GM18499 (cell line): ENCODE results near the gene TXNDC5.
"Not testable (repeated sequence)": the region's sequence is repeated elsewhere in the genome, so short reads cannot be mapped to it uniquely, and the experiment has no call there.

ENCODE experiments used
- ATAC-seq: cut with Tn5 transposase; IDR thresholded peaks from one replicate; pipeline ENCODE4 v1.9.1; 2021; ENCODE audit warnings: moderate number of reproducible peaks; ENCODE audit not compliant: insufficient read depth, unreplicated experiment

The TXNDC5 gene

DNA sequence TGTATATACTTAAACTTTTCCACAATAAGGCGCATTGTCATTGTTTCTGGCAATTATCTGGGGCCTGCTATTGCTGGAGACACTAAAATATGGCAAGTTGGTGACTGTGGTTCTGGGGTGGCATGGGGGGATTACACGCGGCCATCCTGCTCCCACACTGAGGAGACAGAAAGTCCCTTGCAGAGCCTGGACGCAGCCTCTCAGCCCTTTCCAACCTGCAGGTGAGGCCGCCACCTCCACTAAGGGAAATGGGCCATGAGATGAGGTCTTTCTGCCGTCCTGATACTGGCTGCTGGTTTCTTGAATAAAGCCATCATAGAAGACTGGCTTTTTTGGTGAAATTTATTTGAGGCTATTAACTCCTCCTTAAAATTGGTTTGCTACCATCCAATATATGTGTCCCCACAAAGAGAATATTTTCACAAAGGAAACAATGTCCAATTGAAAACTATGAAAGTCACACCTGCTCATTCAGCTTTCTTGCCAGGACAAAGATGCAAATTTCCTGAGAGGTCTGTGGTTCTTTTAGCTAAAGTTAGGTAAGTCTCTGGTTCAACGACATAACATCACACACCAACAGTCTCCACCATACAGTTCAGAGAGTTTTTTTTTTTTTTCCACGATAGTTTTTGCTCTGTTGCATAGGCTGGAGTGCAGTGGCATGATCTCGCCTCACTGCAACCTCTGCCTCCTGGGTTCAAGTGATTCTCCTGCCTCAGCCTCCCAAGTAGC is 13.0 kb downstream of the TXNDC5 start:
- no peak for ATAC-seq

DNA sequence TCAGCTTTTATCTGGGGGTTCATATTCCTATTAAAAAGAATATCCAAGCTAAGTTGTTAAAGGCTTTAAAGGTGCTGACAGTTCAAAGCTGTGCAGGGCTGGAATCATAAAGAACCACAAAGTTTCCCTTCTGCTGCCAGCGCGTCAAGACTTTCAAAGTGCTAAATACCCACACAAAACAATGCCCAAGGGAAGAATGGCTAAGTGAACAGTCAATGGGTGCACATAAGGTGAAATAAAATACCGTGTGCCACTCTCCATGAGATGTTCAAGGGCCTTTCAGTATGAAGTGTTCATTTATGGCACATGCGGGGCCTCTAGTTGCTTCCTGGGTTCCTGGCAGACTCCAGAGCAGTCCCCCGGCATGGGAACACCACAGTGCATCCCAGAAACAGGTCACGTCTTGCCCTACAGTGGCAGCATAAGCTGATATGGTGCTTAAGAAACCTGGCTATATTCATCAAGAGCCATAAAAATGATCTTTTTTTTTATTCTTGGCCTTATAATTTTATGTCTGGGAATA is 14.1 kb downstream of the TXNDC5 start:
- ATAC-seq, result no peak

DNA sequence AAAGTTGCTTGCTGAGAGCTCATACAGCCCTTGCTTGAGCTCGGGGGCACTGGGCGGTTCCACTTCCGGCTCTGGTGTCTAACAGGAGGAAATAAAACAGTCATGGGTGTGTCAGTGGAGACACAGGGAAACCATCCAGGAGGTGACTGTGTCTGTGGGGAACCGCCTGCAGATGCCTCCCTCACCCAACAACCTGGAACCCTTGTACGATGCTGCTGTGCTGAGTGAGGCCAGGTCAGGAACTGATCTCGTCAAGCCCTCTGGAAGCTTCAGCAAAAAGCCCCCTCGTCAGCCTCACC is 15.5 kb downstream of the TXNDC5 start:
- ATAC-seq, result no peak

DNA sequence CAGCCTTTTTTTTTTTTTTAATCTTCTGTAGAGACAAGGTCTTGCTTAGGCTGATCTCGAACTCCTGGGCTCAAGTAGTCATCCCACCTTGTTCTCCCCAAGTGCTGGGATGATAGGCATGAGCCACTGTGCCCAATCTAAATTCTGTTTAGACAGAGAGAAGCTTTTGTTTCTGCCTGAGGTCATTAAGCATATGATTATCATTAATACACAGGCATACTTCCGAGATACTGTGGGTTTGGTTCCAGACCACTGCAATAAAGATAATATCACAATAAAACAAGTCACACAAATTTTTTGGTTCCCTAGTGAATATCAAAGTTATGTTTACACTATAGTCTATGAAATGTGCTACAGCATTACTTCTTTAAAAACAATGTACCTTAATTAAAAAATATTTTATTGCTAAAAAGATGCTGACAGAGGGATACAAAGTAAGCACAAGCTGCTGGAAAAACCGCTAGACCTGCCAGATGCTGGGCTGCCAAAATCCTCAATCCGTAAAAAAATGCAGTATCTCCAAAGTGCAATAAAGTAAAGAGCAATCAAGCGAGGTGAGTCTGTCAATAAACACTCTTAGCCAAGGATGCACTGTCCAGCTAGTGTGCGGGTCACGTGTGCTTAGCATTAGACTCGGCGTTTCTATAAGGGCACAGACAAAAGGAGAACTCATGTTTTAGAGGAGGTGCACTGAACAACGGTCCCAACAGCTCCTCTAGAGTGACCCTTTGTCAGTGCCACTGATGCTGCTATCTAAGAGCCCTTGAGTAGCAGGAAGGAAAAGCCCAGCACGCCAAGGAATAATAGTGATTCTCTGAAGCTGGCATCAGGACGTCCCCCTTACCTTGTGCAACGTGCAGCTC is 16.1 kb downstream of the TXNDC5 start:
- no peak for ATAC-seq

DNA sequence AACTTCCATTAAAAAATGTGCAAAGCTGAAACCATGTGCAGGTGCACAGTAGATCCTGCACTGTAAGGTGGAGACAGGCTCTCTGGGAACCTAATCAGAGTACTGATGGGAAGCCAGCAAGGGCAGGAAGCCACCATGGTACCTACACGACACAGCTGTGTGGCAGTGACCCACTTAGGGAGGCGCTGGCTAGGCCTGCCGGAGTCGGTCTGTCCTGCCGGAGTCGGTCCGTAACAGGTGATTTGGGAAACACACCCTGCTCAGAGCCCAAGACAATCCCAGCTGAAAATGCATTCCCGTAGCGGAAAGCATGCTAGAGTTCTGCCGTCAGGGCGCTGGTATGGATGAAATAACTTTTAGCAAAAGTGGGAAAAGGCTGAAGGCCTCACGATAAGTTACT is 17.2 kb downstream of the TXNDC5 start:
- no peak for ATAC-seq

DNA sequence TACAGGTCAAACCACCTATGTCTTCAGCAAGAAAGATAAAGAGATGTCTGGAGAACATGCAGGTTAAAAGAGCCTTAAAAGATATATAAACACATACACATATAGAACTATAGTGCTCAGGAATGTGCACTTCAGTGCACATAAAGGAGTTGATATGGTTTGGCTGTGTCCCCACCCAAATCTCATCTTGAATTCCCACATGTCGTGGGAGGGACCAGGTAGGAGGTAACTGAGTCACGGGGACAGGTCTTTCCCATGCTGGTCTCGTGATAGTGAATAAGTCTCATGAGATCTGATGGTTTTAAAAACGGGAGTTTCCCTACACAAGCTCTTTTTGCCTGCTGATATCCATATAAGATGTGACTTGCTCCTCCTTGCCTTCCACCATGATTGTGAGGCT is 18.2 kb downstream of the TXNDC5 start:
- ATAC-seq, result not testable (repeated sequence)

DNA sequence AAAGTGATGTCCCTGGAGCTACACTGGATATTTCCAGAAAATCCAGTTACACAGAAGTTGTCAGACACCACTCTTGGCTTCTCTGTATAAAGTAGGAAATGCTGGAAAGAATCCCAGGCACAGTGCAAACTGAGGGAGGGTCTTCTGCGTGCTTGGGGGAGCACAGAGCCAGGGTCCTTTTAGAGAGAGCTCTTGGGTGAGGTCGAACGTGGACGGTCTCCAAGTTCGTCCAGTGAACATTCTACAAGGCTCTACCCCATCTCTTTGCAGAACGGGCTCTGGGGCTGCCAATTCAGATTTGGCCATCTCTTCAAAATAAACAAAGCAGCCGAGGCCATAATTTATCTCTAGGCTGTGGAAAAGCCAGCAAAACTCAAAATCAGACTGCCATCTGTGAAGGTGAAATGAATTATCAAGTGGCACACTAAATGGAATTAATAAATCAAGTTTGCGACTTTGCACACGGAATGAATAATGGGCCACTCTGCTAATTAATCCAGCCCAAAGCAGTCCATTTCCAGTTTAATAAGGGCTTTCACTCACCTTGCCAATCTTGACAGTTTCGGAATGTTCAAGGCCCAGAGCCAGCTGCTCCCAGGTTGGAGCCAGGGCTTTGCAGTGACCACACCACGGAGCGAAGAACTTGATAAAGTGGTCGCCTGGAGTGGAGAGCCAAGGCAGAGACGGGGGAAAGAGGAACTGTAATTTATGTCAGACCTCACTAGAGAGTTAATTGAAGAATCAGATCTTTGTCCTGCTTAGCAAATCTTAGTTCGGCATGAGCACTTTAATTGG is 19.3 kb downstream of the TXNDC5 start:
- ATAC-seq, result no peak

DNA sequence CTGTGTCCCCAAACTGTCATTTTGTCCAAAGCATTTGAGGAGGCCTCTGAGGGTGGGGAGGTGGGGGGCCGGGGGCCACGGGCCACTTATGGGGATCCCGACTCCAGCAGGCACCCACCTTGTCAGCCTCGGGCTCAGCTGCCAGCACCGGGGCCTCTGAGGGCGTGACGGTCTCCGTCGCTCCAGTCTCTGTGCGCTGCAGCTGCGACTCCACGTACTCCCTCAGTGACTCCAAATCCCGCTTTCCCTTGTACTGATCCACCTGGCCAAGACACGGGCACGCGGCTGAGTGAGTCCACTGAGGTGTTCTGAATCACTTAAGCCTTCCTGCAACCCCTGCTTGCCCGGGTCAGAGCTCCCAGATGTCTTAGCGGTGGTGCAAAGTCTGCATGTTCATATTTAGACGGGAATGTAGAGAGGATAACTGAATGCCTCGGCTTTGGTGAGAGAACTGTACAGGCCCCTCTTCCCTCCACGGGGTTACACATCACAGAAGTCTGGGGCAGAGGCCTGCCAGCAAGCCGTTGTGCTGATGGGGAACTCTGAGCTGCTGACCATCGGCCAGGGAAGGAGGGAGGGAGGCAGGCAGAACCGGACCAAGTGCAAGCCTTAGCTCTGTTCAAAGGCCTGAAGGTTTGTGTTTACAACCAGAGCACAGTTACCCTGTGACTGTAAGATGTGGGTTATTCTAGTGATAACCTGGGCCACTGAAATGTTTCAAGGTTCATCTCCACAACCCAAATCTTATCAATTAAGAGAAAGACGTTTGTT is 21.8 kb downstream of the TXNDC5 start:
- ATAC-seq, result no peak

DNA sequence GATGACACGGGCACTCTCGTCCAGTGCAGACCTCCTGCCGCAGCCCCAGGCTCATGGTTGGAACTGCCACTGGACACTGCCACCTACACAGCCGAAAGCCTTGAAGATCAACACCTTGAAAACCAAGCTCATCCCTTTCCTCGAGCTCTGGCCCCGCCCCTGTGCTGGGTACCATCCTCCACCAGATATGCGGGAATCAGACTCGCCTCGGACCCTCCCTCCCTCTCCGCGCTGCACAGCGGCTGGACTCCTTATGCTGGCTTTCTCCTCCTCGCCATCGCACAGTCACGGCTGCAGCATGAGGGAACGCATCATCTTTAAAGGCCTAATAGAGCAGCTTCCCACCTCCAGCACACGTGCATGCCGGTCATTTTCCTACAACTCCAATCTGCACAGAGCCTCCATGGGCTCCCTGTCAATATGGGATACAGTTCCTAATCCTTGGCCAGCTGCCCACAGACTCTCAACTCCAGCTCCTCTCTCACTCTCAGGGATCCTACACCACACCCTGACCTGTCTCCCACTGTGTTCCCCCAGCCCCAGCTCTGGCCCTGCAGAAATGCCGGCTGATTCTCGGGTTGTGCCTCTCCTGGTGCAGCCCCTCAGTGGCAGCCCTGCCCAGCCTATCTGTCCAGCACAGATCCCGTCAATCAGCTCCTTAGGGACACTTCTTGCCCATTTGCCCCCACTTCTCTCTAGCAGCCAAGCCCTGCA is 23.2 kb downstream of the TXNDC5 start:
- ATAC-seq, result no peak

DNA sequence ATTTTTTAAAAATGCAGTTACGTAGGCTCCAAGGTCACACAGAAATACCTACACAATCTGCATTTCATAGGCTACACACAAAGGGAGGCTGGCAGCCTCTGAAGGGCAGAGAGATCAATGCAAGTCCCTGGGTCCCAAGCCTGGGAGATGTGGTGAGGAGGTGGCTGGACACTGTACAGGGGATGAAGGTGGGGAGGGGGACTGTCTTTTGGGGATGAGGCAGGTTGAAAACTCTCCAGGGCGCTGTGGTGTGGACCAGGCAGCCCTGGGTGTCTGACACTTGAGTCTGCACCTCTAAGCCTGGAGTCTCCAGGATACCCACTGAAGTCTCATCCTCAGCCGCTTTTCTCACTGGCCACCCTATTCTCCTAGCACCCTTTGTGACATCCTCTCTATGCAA is 24.5 kb downstream of the TXNDC5 start:
- no peak for ATAC-seq

DNA sequence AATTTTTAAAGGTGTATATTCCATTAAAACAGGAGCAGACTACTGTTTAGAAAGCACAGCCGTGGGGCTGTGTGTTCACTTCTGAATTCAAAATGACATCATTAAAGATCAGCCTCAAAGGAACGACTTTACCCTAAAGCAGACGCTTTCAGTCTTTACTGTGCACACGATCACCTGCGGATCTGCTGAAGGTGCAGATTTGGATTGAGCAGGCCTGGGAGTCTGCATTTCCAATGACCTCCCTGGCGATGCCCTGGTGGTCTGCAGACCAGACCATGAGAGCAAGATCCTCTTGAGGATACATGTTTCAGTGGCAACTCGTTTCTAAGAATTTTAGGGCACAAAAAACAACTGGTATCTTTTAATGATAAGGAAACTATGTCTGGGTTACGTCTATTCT is 27.2 kb downstream of the TXNDC5 start:
- ATAC-seq, result no peak

DNA sequence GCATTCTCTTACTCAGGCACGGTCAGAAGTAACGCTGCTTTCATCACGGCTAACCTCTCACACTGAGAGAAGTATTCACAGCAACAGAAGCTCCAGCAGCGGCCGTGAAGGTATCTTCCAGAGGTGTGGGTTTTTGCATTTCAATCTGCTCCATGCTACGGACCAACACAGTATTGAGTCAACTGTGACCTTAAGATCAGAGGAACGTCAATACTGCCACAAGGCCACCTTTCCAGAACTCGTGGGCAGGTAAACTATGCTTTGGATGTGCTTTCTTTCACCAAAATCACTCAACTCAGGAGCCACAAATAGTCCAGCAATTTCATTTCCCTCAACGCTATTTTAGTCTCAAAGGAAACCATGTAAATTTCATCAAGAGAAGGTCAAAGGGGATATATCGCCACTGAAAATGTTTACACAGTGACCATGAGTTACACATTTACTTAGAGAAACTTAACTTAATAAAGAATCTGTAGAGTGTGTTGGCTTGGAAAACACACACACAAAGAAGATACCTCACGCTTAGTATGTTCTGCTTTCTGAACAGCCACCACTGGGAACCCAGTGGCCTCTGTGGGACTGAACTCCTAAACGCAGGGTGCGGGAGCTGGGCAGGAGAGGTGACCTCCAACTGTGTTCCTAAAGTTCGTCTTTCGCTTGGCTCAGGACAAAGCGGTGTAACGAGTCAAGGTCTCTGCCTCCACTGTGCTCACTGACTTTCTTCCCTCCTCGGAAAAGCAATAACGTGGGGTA is 27.9 kb downstream of the TXNDC5 start:
- no peak for ATAC-seq

DNA sequence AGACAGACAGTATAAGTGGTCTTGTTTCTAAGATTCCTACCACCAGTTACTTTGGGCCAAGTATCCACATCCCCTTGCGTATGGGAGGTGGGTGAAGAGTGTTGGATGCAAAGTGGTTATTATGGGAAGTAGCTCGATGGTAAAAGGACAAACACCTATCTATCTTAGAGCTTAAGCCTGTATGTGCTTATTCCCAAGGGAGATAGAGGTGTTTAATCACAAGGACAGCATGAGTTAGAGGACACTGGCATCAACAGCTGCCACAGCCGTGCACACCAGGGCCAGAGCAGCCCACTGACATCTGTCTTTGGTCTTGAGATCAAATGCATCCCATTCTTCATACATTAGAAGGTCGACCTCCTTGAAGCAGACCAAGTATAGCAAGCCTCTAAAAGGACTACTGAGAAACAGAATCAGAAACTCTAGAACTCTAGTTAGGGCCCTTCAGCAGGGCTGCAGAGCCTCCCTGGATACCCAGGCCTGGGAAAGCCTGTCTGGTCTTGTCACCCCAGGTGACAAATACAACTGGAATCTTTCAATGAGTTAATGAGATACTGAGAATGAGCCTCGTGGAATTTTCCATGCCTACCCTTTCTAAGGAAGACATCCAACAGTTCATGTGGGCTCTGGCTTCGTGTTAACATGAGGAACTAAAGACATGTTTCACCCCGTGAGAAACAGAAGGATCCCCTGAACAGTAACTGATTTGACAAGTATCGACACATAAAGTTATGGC is 28.7 kb downstream of the TXNDC5 start:
- ATAC-seq, result no peak

DNA sequence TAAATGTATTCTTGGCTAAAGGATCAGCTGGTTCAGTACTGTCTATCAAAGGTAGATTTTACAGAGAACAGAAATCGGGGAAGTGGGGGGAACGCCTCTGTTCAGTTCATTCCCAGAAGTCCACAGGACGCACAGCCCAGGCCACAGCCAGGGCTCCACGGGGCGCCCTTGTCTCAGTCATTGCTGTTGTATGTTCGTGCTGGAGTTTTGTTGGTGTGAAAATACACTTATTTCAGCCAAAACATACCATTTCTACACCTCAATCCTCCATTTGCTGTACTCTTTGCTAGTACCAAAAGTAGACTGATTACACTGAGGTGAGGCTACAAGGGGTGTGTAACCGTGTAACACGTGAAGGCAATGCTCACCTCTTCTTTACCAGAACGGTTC is 29.9 kb downstream of the TXNDC5 start:
- no peak for ATAC-seq

DNA sequence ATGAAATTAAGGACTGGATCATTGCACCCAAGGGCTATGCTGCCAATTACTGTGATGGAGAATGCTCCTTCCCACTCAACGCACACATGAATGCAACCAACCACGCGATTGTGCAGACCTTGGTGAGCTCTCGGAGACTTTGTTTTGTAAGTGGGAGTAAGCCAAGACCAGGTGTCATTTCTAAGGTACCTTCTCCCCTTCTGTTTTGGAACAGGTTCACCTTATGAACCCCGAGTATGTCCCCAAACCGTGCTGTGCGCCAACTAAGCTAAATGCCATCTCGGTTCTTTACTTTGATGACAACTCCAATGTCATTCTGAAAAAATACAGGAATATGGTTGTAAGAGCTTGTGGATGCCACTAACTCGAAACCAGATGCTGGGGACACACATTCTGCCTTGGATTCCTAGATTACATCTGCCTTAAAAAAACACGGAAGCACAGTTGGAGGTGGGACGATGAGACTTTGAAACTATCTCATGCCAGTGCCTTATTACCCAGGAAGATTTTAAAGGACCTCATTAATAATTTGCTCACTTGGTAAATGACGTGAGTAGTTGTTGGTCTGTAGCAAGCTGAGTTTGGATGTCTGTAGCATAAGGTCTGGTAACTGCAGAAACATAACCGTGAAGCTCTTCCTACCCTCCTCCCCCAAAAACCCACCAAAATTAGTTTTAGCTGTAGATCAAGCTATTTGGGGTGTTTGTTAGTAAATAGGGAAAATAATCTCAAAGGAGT is 30.4 kb downstream of the TXNDC5 start:
- no peak for ATAC-seq

DNA sequence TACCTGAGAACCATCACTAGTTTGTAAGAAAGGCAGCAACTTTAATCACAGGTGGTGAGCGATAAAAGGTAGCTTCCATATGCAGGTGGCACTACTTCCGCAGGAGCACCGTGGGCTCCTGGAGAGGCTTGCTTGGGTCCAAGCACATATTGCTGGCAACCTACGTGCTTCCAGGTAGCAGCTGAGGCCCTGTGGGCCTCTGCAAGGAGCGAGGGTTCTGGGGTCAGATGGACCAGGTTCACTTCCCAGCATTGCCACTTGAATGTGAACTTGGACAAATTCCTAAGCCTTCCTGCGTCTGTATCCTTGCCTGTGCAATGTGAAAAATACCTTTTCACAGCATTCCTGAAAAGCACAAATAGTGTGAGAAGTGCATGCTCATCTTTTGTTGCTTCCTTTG is 31.0 kb downstream of the TXNDC5 start:
- ATAC-seq, result no peak

DNA sequence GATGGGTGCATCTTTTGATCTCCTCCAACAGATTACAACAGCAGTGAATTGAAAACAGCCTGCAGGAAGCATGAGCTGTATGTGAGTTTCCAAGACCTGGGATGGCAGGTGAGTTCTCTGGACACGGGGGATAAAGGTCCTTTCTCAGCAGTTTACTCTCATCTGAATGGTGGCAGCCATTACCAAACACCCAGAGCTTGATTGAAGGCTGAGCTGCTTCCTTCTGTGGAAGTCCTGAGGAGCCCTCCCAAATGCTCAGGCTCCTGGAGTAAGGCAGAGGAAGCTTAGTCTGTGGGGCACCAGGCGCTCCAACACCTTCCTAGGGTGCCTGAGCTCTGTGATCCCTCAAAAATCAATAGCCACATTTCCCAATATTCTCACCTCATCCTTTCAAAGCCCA is 31.5 kb downstream of the TXNDC5 start:
- no peak for ATAC-seq
